ENCODE data around the gene DSG2.

DSG2 gene

DNA sequence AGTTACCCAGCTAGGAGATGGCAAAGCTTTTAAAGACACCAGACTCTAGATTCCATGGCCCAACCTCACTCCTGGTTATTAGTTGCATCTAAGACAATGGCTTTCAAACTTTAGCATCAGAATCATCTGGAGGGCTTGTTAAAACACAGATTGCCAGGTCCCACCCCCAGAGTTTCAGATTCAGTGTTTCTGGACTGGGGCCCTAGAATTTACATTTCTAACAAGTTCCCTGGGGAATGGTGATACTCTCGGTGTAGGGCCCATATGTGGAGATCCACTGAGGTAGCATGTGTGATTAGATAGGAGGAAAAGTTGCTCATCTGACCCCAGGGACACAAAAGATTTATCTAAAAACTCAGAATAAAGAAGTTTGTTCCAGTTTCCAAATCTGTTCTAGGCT lies 79.2 kb downstream of the DSG2 start:
- H3K4me1 Mint-ChIP-seq = no peaks in the 10 kb centered on the region
- H3K9me3 Mint-ChIP-seq = no peaks in the 10 kb centered on the region
- no peak for DNase-seq
- H3K36me3 Mint-ChIP-seq = no peaks in the 10 kb centered on the region
- peaks cover 6% of the 10 kb centered on the region for H3K27me3 Mint-ChIP-seq
- H3K27ac Mint-ChIP-seq = no peak overlapping the region
- no peak overlapping the region for H3K4me3 Mint-ChIP-seq
- CTCF ChIA-PET = no interaction called here

DNA sequence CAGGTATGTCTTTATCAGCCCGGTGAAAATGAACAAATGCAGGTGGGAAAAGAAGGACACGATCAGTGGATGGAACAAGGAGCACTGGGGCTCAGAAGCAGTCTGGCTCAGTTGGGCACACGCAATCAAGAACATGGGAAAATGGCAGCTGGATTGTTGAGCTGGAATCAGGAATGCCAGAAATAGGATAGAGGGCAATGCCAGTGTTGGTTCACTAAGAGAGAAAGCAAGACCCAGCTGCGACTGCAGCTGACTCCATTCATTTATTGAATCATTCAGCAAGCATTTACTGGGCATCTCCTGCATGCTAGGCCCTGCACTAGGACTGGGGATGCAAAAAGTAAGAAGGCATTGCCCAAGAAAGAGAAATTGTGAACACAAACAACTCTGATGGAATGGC lies 80.1 kb downstream of the DSG2 start:
- no peaks in the 10 kb centered on the region for H3K27me3 Mint-ChIP-seq
- no peak overlapping the region for H3K27ac Mint-ChIP-seq
- no peaks in the 10 kb centered on the region for H3K4me1 Mint-ChIP-seq
- no peaks in the 10 kb centered on the region for H3K9me3 Mint-ChIP-seq
- H3K36me3 Mint-ChIP-seq = no peaks in the 10 kb centered on the region
- CTCF ChIA-PET = interaction anchor here (1.7 kb wide), 1 partner anchor 22 kb away, joined by 4 read pairs; no protein-coding TSS in a partner anchor
- H3K4me3 Mint-ChIP-seq = no peak overlapping the region
- DNase-seq = no peak

DNA sequence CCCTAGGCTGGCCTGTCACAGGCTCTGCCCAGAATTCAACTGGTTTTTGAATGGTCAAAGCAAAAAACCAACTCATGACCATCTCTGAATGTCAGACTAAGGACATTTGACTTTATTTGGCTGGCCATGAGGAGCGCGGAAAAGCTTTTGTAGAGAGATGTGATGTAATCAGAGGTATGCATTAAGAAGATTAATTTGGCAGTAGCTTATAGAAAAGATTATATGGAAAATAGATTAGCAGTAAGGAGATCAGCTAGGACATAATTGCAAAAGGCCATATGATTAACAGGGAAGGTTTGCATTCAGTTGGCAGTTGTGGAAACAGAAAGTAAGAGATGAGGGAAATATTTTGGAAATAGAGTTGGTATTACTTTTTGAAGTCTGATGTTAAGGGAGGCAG lies 81.4 kb downstream of the DSG2 start:
- CTCF ChIA-PET = interaction anchor here (1.7 kb wide), 1 partner anchor 23 kb away, joined by 4 read pairs; no protein-coding TSS in a partner anchor
- H3K4me3 Mint-ChIP-seq = no peak overlapping the region
- no peaks in the 10 kb centered on the region for H3K27me3 Mint-ChIP-seq
- no peaks in the 10 kb centered on the region for H3K4me1 Mint-ChIP-seq
- DNase-seq = no peak
- H3K9me3 Mint-ChIP-seq = no peaks in the 10 kb centered on the region
- H3K36me3 Mint-ChIP-seq = no peaks in the 10 kb centered on the region
- H3K27ac Mint-ChIP-seq = no peak overlapping the region

DNA sequence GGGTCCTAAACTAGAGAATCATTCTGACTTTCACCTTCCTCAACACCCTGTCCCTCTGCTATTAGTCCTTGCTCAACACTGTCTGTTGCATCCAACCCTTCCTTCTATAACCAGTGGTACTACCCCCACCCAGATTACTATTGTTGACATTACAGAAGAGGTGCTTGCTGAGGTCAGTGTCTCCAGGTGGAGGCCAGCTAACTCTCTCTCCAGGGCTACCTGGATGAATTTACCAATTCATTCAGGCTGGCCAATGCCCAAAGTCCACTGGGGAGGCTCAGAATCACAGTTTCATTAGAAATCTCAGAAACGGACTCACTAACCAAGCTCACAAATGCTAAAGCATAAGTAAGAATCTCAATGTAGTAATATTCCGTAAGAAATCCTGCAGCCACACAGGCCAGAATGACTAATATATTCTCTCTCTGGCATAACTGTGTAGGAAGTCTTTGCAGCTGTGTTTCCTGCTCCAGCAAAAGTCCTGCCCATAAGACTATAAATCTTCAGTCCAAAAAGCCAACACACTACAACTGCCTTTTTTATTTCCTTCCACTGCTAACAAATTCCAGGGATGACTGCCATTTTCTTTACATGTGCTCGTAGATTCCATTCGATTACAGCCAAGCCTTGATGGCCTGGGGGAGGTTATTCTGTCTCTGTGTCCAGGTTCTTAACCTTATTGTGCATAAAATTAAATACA lies 83.7 kb downstream of the DSG2 start:
- H3K27me3 Mint-ChIP-seq = no peaks in the 10 kb centered on the region
- H3K4me1 Mint-ChIP-seq = no peaks in the 10 kb centered on the region
- H3K36me3 Mint-ChIP-seq = no peaks in the 10 kb centered on the region
- CTCF ChIA-PET = no interaction called here
- no peak overlapping the region for H3K27ac Mint-ChIP-seq
- no peak overlapping the region for H3K4me3 Mint-ChIP-seq
- no peaks in the 10 kb centered on the region for H3K9me3 Mint-ChIP-seq
- DNase-seq = no peak

DNA sequence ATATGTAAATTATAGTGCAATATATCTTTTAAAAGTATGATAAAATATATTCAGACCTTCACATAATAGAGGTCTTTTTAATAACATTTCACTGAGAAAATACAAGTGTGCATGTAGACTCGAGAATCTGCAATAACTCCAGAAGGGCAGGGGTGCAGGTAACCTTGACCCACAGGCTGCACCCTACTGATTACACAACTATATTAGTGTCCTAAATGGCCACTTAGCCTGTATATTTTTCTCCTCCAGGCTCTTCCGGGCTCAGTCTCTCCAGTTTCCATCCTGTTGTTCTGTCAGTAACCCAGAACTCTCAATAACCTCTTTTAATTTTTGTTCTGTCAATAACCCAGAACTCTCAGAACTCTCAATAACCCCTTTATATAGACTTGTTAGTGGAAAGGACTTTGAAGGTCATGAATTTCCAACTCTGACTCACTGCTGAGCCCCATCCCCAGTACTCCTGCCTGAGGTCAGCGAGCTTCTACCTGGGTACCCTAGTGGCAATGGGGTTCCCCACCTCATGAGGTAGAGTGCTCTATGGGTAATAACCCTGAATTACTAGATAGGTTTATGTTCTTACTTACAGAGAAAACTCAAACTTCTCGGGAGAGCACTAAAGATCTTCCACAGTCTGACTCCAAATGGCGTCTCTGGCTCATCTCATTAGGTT lies 85.3 kb downstream of the DSG2 start:
- no peaks in the 10 kb centered on the region for H3K4me1 Mint-ChIP-seq
- no peak for DNase-seq

DNA sequence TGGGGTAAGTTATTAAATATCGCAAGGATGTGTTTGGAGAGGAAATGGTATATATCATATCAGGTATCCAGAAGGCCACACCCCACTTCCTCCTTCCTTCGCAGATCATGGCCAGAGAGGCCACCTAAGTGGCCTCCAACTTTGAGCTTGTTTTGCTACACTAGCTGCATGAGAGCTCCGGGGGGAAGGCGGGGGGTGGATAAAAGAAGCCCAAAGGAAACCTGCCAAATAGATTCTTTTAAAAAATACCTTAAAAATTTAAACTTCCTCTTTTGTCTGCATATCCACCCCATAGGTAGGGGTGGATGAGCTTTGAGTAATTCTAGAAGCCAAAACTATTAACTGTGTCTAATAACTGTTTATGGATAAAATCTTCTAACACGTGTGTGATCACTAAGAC lies 88.0 kb downstream of the DSG2 start:
- Mint-ChIP-seq H3K4me1 (no peaks in the 10 kb centered on the region), H3K4me3 (no peak overlapping the region), H3K27ac (no peak overlapping the region), H3K9me3 (no peaks in the 10 kb centered on the region), H3K36me3 (no peaks in the 10 kb centered on the region), H3K27me3 (peaks cover 4% of the 10 kb centered on the region)
- DNase-seq = no peak
- CTCF ChIA-PET = no interaction called here

More for the DNA sequence above, 85.3 kb downstream of the DSG2 start:
- H3K27ac Mint-ChIP-seq = no peak overlapping the region
- H3K4me3 Mint-ChIP-seq = no peak overlapping the region
- no peaks in the 10 kb centered on the region for H3K9me3 Mint-ChIP-seq
- CTCF ChIA-PET = no interaction called here
- H3K36me3 Mint-ChIP-seq = no peaks in the 10 kb centered on the region
- H3K27me3 Mint-ChIP-seq = no peaks in the 10 kb centered on the region

DNA sequence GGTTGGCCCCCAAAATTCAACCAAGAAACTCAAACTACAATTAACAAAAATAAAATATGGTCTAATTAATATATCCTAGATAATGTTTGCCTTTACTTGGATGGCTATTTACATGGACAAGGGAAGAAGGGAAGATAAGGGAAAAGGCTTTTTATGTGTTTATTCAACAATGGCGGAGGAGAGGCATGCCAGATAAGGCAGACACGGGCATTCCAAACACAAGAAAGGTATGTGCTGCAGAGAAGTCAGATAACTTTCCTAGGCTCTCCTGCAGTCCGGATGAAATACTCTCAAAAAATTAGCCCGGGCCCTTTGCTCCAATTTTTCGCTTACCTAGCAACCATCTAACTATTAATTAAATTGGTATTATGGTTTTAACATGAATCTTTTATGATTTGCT lies 88.6 kb downstream of the DSG2 start:
- CTCF ChIA-PET = no interaction called here
- no peak overlapping the region for H3K27ac Mint-ChIP-seq
- DNase-seq = no peak
- H3K4me3 Mint-ChIP-seq = no peak overlapping the region
- H3K27me3 Mint-ChIP-seq = peaks cover 5% of the 10 kb centered on the region
- no peaks in the 10 kb centered on the region for H3K9me3 Mint-ChIP-seq
- H3K4me1 Mint-ChIP-seq = no peaks in the 10 kb centered on the region
- no peaks in the 10 kb centered on the region for H3K36me3 Mint-ChIP-seq

DNA sequence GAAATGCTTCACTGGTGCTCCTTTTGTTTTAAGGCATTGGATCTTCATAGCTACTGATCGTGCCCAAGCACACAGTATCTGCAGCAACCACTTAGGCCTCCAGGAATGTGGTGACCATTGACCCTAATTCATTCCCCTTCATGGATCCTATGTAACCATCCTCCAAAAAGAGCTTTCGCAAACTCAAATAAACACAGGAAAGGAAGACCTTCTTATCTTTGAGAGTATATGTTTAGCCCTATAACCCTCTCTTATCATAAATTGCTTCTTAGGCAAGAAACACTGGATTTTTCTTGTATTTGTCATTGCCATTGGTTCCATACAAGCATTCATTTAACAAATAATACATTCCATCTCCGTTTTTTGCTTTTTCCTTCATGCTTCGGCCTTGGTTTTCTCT lies 89.6 kb downstream of the DSG2 start:
- CTCF ChIA-PET = no interaction called here
- DNase-seq = no peak
- Mint-ChIP-seq H3K27ac (no peak overlapping the region), H3K36me3 (no peaks in the 10 kb centered on the region), H3K4me3 (no peak overlapping the region), H3K9me3 (no peaks in the 10 kb centered on the region), H3K4me1 (no peaks in the 10 kb centered on the region), H3K27me3 (peaks cover 5% of the 10 kb centered on the region)

DNA sequence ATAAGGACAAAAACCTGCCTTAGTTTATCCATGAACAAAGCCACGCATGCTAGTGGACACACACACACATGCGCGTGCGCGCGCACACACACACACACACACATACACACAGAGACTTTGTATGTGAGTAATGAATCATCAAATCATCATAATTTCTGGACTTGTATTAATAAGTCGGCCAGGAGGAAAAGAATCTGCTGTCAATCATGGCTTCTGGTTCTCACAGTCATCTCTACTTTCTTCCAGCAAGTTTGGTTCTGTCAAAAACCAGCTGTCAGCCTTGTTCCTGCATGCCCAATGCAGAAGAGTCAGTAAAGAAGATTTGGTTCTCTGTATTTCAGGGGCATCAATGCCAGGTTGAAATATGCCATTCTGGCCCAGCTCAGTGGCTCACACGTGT lies 92.6 kb downstream of the DSG2 start:
- H3K27me3 Mint-ChIP-seq = peaks cover 8% of the 10 kb centered on the region
- DNase-seq = no peak
- H3K4me3 Mint-ChIP-seq = no peak overlapping the region
- H3K27ac Mint-ChIP-seq = no peak overlapping the region
- H3K4me1 Mint-ChIP-seq = no peaks in the 10 kb centered on the region
- H3K36me3 Mint-ChIP-seq = no peaks in the 10 kb centered on the region
- no peaks in the 10 kb centered on the region for H3K9me3 Mint-ChIP-seq
- CTCF ChIA-PET = no interaction called here

DNA sequence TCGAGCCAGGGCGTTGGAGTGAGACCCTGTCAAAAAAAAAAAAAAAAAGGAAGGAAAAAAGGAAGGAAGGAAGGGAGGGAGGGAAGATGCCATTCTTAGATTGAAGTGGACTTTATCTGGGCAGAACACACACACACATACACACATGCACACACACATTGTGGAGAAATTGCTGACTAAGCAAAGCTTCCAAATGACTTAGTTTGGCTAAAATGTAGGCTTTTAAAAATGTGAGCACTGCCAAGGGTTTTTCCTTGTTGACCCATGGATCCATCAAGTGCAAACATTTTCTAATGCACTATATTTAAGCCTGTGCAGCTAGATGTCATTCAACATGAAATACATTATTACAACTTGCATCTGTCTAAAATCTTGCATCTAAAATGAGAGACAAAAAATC lies 93.1 kb downstream of the DSG2 start:
- no peaks in the 10 kb centered on the region for H3K36me3 Mint-ChIP-seq
- CTCF ChIA-PET = no interaction called here

DNA sequence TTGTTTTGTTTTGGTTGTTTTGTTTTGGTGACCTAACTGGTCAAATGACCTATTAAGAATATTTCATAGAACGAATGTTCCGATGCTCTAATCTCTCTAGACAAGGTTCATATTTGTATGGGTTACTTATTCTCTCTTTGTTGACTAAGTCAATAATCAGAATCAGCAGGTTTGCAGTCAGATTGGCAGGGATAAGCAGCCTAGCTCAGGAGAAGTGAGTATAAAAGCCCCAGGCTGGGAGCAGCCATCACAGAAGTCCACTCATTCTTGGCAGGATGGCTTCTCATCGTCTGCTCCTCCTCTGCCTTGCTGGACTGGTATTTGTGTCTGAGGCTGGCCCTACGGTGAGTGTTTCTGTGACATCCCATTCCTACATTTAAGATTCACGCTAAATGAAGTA lies 93.7 kb downstream of the DSG2 start, which contains the start of gene TTR:
TTR (plus strand) TSS at position 250 of the 400 bp plus-strand sequence; CDS start at position 276, 26 bp downstream.
- H3K27me3 Mint-ChIP-seq = peaks cover 8% of the 10 kb centered on the region
- CTCF ChIA-PET = interaction anchor here (0.7 kb wide), 1 partner anchor 131 kb away, joined by 4 read pairs; no protein-coding TSS in a partner anchor
- no peak within 1 kb of the TSS for H3K27ac Mint-ChIP-seq
- no peak for DNase-seq
- no peaks in the 10 kb centered on the region for H3K36me3 Mint-ChIP-seq
- H3K4me3 Mint-ChIP-seq = no peak within 1 kb of the TSS
- H3K4me1 Mint-ChIP-seq = no peaks in the 10 kb centered on the region
- no peaks in the 10 kb centered on the region for H3K9me3 Mint-ChIP-seq

More for the DNA sequence above, 93.1 kb downstream of the DSG2 start:
- H3K9me3 Mint-ChIP-seq = no peaks in the 10 kb centered on the region
- no peak overlapping the region for H3K4me3 Mint-ChIP-seq
- no peak for DNase-seq
- no peak overlapping the region for H3K27ac Mint-ChIP-seq
- H3K4me1 Mint-ChIP-seq = no peaks in the 10 kb centered on the region
- peaks cover 8% of the 10 kb centered on the region for H3K27me3 Mint-ChIP-seq

DNA sequence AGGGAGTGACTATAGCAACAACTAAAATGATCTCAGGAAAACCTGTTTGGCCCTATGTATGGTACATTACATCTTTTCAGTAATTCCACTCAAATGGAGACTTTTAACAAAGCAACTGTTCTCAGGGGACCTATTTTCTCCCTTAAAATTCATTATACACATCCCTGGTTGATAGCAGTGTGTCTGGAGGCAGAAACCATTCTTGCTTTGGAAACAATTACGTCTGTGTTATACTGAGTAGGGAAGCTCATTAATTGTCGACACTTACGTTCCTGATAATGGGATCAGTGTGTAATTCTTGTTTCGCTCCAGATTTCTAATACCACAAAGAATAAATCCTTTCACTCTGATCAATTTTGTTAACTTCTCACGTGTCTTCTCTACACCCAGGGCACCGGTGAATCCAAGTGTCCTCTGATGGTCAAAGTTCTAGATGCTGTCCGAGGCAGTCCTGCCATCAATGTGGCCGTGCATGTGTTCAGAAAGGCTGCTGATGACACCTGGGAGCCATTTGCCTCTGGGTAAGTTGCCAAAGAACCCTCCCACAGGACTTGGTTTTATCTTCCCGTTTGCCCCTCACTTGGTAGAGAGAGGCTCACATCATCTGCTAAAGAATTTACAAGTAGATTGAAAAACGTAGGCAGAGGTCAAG lies 94.7 kb downstream of the DSG2 start:
- H3K4me3 Mint-ChIP-seq = no peak overlapping the region
- CTCF ChIA-PET = interaction anchor here (0.7 kb wide), 1 partner anchor 130 kb away, joined by 4 read pairs; no protein-coding TSS in a partner anchor
- H3K4me1 Mint-ChIP-seq = no peaks in the 10 kb centered on the region
- H3K36me3 Mint-ChIP-seq = no peaks in the 10 kb centered on the region
- no peaks in the 10 kb centered on the region for H3K9me3 Mint-ChIP-seq
- peaks cover 8% of the 10 kb centered on the region for H3K27me3 Mint-ChIP-seq
- H3K27ac Mint-ChIP-seq = no peak overlapping the region
- no peak for DNase-seq

DNA sequence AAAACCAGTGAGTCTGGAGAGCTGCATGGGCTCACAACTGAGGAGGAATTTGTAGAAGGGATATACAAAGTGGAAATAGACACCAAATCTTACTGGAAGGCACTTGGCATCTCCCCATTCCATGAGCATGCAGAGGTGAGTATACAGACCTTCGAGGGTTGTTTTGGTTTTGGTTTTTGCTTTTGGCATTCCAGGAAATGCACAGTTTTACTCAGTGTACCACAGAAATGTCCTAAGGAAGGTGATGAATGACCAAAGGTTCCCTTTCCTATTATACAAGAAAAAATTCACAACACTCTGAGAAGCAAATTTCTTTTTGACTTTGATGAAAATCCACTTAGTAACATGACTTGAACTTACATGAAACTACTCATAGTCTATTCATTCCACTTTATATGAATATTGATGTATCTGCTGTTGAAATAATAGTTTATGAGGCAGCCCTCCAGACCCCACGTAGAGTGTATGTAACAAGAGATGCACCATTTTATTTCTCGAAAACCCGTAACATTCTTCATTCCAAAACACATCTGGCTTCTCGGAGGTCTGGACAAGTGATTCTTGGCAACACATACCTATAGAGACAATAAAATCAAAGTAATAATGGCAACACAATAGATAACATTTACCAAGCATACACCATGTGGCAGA lies 97.3 kb downstream of the DSG2 start:
- H3K27ac Mint-ChIP-seq = no peak overlapping the region
- no peak for DNase-seq
- H3K36me3 Mint-ChIP-seq = no peaks in the 10 kb centered on the region
- peaks cover 11% of the 10 kb centered on the region for H3K27me3 Mint-ChIP-seq
- CTCF ChIA-PET = no interaction called here
- H3K4me1 Mint-ChIP-seq = no peaks in the 10 kb centered on the region
- H3K9me3 Mint-ChIP-seq = no peaks in the 10 kb centered on the region
- H3K4me3 Mint-ChIP-seq = no peak overlapping the region

DNA sequence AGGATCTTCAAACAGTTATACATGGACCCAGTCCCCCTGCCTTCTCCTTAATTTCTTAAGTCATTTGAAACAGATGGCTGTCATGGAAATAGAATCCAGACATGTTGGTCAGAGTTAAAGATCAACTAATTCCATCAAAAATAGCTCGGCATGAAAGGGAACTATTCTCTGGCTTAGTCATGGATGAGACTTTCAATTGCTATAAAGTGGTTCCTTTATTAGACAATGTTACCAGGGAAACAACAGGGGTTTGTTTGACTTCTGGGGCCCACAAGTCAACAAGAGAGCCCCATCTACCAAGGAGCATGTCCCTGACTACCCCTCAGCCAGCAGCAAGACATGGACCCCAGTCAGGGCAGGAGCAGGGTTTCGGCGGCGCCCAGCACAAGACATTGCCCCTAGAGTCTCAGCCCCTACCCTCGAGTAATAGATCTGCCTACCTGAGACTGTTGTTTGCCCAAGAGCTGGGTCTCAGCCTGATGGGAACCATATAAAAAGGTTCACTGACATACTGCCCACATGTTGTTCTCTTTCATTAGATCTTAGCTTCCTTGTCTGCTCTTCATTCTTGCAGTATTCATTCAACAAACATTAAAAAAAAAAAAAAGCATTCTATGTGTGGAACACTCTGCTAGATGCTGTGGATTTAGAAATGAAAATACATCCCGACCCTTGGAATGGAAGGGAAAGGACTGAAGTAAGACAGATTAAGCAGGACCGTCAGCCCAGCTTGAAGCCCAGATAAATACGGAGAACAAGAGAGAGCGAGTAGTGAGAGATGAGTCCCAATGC lies 98.3 kb downstream of the DSG2 start:
- CTCF ChIA-PET = no interaction called here
- Mint-ChIP-seq H3K9me3 (no peaks in the 10 kb centered on the region), H3K27me3 (peaks cover 7% of the 10 kb centered on the region), H3K36me3 (no peaks in the 10 kb centered on the region), H3K4me1 (no peaks in the 10 kb centered on the region), H3K4me3 (no peak overlapping the region), H3K27ac (no peak overlapping the region)
- DNase-seq = no peak
